B cell (primary cell): ENCODE data around the gene NTN3. TPM values are rescaled to one million over a fixed set of nuclear protein-coding genes. Genes with fewer than 3 reads are reported as not detected.

ENCODE experiments used
- ATAC-seq: fragments of 200-7000 bp; cut with Tn5 transposase; one replicate; pipeline ENCODE4 v1.10.0; 2021; ENCODE audit warnings: low read depth, mild to moderate bottlenecking, moderate number of reproducible peaks, moderate library complexity
- CTCF ChIA-PET: fragments of 350-600 bp; sonication (Branson Sonifier 250); formaldehyde crosslinking; loops from one replicate; lab custom pipeline; 2021; ENCODE audit warnings: antibody characterized with exemption, inconsistent platforms; lab: Charles Lee
- POLR2A ChIA-PET: fragments of 350-600 bp; sonication (Branson Sonifier 250); formaldehyde crosslinking; loops from one replicate; lab custom pipeline; 2021; ENCODE audit warnings: antibody characterized with exemption; lab: Charles Lee
- DNase-seq: peaks from one replicate; pipeline ENCODE4 v3.0.0; 2013
- H2AFZ ChIP-seq: 2 replicates; pipeline ENCODE4 v1.6.1; 2012; ENCODE audit warnings: mild to moderate bottlenecking, low read depth, low read length; ENCODE audit not compliant: insufficient read depth, poor library complexity, severe bottlenecking
- H3K27ac ChIP-seq, 2 donors: 1 replicate in 1 of 2; 2 replicates in 1 of 2; pipeline ENCODE4 v1.5.1; 2012 to 2013; ENCODE audit warnings: low read length in 2 of 2, mild to moderate bottlenecking in 2 of 2, moderate library complexity in 1 of 2
- H3K27me3 ChIP-seq, 4 experiments: fragments of 200-600 bp in 1 of 4; sonication (generic) in 1 of 4; replicated peaks in 1 of 4; 1 replicate in 2 of 4; 2 replicates in 2 of 4; pipeline versions ENCODE4 v1.6.1 to v1.7.0; 2013 to 2016; ENCODE audit warnings: low read length in 3 of 4, mild to moderate bottlenecking in 2 of 4, mixed read lengths in 1 of 4, moderate library complexity in 1 of 4; ENCODE audit not compliant: insufficient read depth in 4 of 4, control insufficient read depth in 3 of 4; ENCODE audit errors: control extremely low read depth in 1 of 4
- H3K36me3 ChIP-seq, 2 experiments: replicated peaks in 1 of 2; 1 replicate in 1 of 2; 2 replicates in 1 of 2; pipeline versions ENCODE4 v1.6.1 to v1.7.1; 2013; ENCODE audit warnings: low read length in 1 of 2; ENCODE audit not compliant: insufficient read depth in 2 of 2, control insufficient read depth in 1 of 2; ENCODE audit errors: control extremely low read depth in 1 of 2, extremely low read depth in 1 of 2
- H3K4me1 ChIP-seq, 2 donors: fragments of 200-600 bp in 1 of 2; sonication (generic) in 1 of 2; 1 replicate in 1 of 2; 2 replicates in 1 of 2; pipeline versions ENCODE4 v1.5.1 to v1.6.1; 2013 to 2017; ENCODE audit warnings: low read length in 2 of 2; ENCODE audit not compliant: control insufficient read depth in 2 of 2, insufficient read depth in 2 of 2
- H3K4me2 ChIP-seq: replicated peaks from 2 replicates; pipeline ENCODE3; 2012; ENCODE audit warnings: mild to moderate bottlenecking, low read depth, low read length; ENCODE audit not compliant: poor library complexity, severe bottlenecking
- H3K4me3 ChIP-seq, 5 experiments: fragments of 200-600 bp in 1 of 5; sonication (generic) in 1 of 5; 1 replicate in 3 of 5; 2 replicates in 2 of 5; pipeline versions ENCODE4 v1.5.1 to v1.7.0; 2011 to 2016; ENCODE audit warnings: low read length in 4 of 5, mild to moderate bottlenecking in 4 of 5, low read depth in 2 of 5, control low read depth in 1 of 5, moderate library complexity in 1 of 5; ENCODE audit not compliant: insufficient read depth in 1 of 5; ENCODE audit errors: control extremely low read depth in 1 of 5, extremely low read depth in 1 of 5
- H3K79me2 ChIP-seq: fragments of 200-600 bp; sonication (generic); one replicate; pipeline ENCODE4 v1.6.0; 2016; ENCODE audit warnings: low read length; ENCODE audit not compliant: control insufficient read depth, insufficient read depth
- H3K9ac ChIP-seq: fragments of 200-600 bp; sonication (generic); 2 replicates; pipeline ENCODE4 v1.6.1; 2017; ENCODE audit warnings: mild to moderate bottlenecking, low read length, moderate library complexity
- H3K9me3 ChIP-seq, 3 donors: one replicate each; pipeline versions ENCODE4 v1.6.1 to v1.7.1; 2013; ENCODE audit warnings: low read length in 2 of 3; ENCODE audit not compliant: control insufficient read depth in 2 of 3, insufficient read depth in 1 of 3; ENCODE audit errors: control extremely low read depth in 1 of 3
- H4K20me1 ChIP-seq: 2 replicates; pipeline ENCODE4 v1.6.0; 2012; ENCODE audit warnings: mild to moderate bottlenecking, low read length; ENCODE audit not compliant: insufficient read depth, control insufficient read depth, poor library complexity, severe bottlenecking
- H3K27ac Mint-ChIP-seq: one replicate; pipeline ENCODE4 v1.8.0; 2021; ENCODE audit warnings: mixed read lengths
- H3K27me3 Mint-ChIP-seq: one replicate; pipeline ENCODE4 v1.8.0; 2021; ENCODE audit warnings: mixed read lengths
- H3K4me1 Mint-ChIP-seq: one replicate; pipeline ENCODE4 v1.8.0; 2021; ENCODE audit warnings: mixed read lengths
- H3K4me3 Mint-ChIP-seq: one replicate; pipeline ENCODE4 v1.8.0; 2021; ENCODE audit warnings: mixed read lengths
- H3K9me3 Mint-ChIP-seq: one replicate; pipeline ENCODE4 v1.8.0; 2022; ENCODE audit warnings: mixed read lengths; ENCODE audit not compliant: insufficient read depth
- CTCF ChIP-seq: fragments of 200-600 bp; IDR thresholded peaks from one replicate; pipeline ENCODE4 v1.8.0; 2022; ENCODE audit warnings: antibody characterized with exemption, mild to moderate bottlenecking
- EZH2 ChIP-seq: IDR thresholded peaks from 2 replicates; pipeline ENCODE4 v1.6.1; 2012; ENCODE audit warnings: borderline replicate concordance, low read depth, mild to moderate bottlenecking, moderate library complexity, low read length; ENCODE audit not compliant: insufficient read depth, poor library complexity, severe bottlenecking
- WGBS: methylation state at CpG from one replicate; pipeline ENCODE4 v1.1.5; 2013; ENCODE audit warnings: missing lambda C conversion rate; ENCODE audit not compliant: insufficient coverage; 5-methylcytosine and 5-hydroxymethylcytosine counted together
- intact Hi-C: fragments of 100-400 bp; cut with micrococcal nuclease; formaldehyde crosslinking; loops from one replicate; pipeline ENCODE4 v1.10.0; 2022
- polyA plus RNA-seq: library from polyadenylated mRNA; depleted of rRNA; stranded (reverse); fragments of >200 nt; gene quantifications from 2 replicates; pipeline ENCODE4 v1.2.3, GENCODE V29; 2012
- total RNA-seq, 2 donors: library from RNA; stranded (reverse); fragments of 120-200 nt in 1 of 2; gene quantifications; 1 replicate in 1 of 2; 2 replicates in 1 of 2; pipeline versions ENCODE4 v1.2.3 to v1.2.4, GENCODE V29; 2013 to 2022

The NTN3 gene
- total and polyA plus RNA-seq, 2 donors (not counting 1 experiment from before 2014, with no cell fraction given), result not detected

- peaks cover 3% of the 10 kb centered on the region for H3K79me2 ChIP-seq
- DNase-seq (peak; percentile 68), ATAC-seq (peak; percentile 79)
- Mint-ChIP-seq H3K27ac (peak overlapping the region; percentile 41), H3K4me1 (peaks cover 42% of the 10 kb centered on the region), H3K27me3 (peaks cover 22% of the 10 kb centered on the region), H3K4me3 (peak overlapping the region; percentile 79), H3K9me3 (no peaks in the 10 kb centered on the region)
- no peak overlapping the region for H2AFZ ChIP-seq
- H3K36me3 ChIP-seq, result no peaks in the 10 kb centered on the region
- WGBS, result under 1% methylated on average over 11 of the region's 14 CpGs
- H3K4me3 ChIP-seq, result peak overlapping the region in 3 of 5 experiments; percentile 41 to 55 (median 43)
- CTCF ChIA-PET, result interaction anchor here (1.2 to 2.1 kb wide), 4 partner anchors 9 to 44 kb away, joined by 3 to 6 read pairs (median 4); partner anchors contain the start of gene TEDC2
- POLR2A ChIA-PET, result interaction anchor here (1.8 kb wide), 1 partner anchor 9 kb away, joined by 11 read pairs; the partner anchor contains the start of gene TEDC2
- H3K27me3 ChIP-seq, result peaks cover 0 to 53% (median 33%) of the 10 kb centered on the region in 4 experiments
- no peaks in the 10 kb centered on the region for H3K9me3 ChIP-seq
- peak overlapping the region; percentile 66 for H3K9ac ChIP-seq
- TF ChIP-seq CTCF (no peak), EZH2 (no peak)
- intact Hi-C loops, result no loop called here
- H4K20me1 ChIP-seq, result peaks cover 36% of the 10 kb centered on the region
- H3K4me1 ChIP-seq, result peaks cover 56 to 67% of the 10 kb centered on the region in 2 donors
- no peak overlapping the region for H3K27ac ChIP-seq
- H3K4me2 ChIP-seq, result peak overlapping the region; percentile 97
Observed at GRCh38 chr16:2468725-2469398, 2.2 kb upstream of the NTN3 start.
